Thoracic aorta (tissue), 2 donors: ENCODE data around the gene CXXC4. TPM values are rescaled to one million over a fixed set of nuclear protein-coding genes. Genes with fewer than 3 reads are reported as not detected.
A peak's percentile ranks its signal among the peaks of the same experiment; 100 is the strongest.

Source experiments
- ATAC-seq: fragments of 150-250 bp; one replicate; pipeline ENCODE4 v1.8.0; 2017; ENCODE audit warnings: low read depth; ENCODE audit not compliant: insufficient number of reproducible peaks, low FRiP score
- DNase-seq: peaks from one replicate; pipeline ENCODE4 v3.0.0-alpha.2; 2020; ENCODE audit warnings: low spot score
- H3K27ac ChIP-seq, 2 donors: fragments of 200-600 bp; sonication (generic); 1 replicate in 1 of 2; 2 replicates in 1 of 2; pipeline ENCODE4 v1.5.1; 2016; ENCODE audit warnings: mild to moderate bottlenecking in 2 of 2, moderate library complexity in 2 of 2
- H3K27me3 ChIP-seq: fragments of 200-600 bp; sonication (generic); replicated peaks from 2 replicates; pipeline ENCODE4 v1.6.0; 2016; ENCODE audit warnings: mild to moderate bottlenecking; ENCODE audit not compliant: insufficient read depth
- H3K36me3 ChIP-seq: fragments of 200-600 bp; sonication (generic); one replicate; pipeline ENCODE4 v1.5.1; 2016
- H3K4me1 ChIP-seq, 2 donors: fragments of 200-600 bp; sonication (generic); 1 replicate in 1 of 2; 2 replicates in 1 of 2; pipeline versions ENCODE4 v1.5.1 to v1.6.0; 2016; ENCODE audit warnings: low read depth in 2 of 2, mild to moderate bottlenecking in 1 of 2; ENCODE audit not compliant: control insufficient read depth in 1 of 2
- H3K4me3 ChIP-seq: fragments of 200-600 bp; sonication (generic); 2 replicates; pipeline ENCODE4 v1.5.1; 2016; ENCODE audit warnings: mild to moderate bottlenecking
- H3K9me3 ChIP-seq: fragments of 200-600 bp; sonication (generic); 2 replicates; pipeline ENCODE4 v1.5.1; 2016
- total RNA-seq, 2 donors: library from RNA; depleted of rRNA; stranded (reverse); fragments of >200 nt; gene quantifications; one replicate each; pipeline versions ENCODE4 v1.1.0 to v1.2.3, GENCODE V29; 2016
- TF ChIP-seq, protein P1 (sequence below): fragments of 200-600 bp; sonication (generic); IDR thresholded peaks from one replicate; pipeline ENCODE4 v1.5.1; 2019; ENCODE audit warnings: antibody characterized with exemption

CXXC4 gene
- total RNA-seq, 2 donors from 2014 or later, result 1.2 to 2.5 TPM

- peak overlapping the region; percentile 58 to 66 for H3K27ac ChIP-seq
- no peak for ATAC-seq
- H3K4me3 ChIP-seq, result peak overlapping the region; percentile 84
- H3K36me3 ChIP-seq, result no peaks in the 10 kb centered on the region
- H3K9me3 ChIP-seq, result no peaks in the 10 kb centered on the region
- H3K27me3 ChIP-seq, result no peaks in the 10 kb centered on the region
- DNase-seq, result no peak
- peaks cover 0 to 5% of the 10 kb centered on the region in 2 donors for H3K4me1 ChIP-seq
- TF ChIP-seq, protein P1, sequence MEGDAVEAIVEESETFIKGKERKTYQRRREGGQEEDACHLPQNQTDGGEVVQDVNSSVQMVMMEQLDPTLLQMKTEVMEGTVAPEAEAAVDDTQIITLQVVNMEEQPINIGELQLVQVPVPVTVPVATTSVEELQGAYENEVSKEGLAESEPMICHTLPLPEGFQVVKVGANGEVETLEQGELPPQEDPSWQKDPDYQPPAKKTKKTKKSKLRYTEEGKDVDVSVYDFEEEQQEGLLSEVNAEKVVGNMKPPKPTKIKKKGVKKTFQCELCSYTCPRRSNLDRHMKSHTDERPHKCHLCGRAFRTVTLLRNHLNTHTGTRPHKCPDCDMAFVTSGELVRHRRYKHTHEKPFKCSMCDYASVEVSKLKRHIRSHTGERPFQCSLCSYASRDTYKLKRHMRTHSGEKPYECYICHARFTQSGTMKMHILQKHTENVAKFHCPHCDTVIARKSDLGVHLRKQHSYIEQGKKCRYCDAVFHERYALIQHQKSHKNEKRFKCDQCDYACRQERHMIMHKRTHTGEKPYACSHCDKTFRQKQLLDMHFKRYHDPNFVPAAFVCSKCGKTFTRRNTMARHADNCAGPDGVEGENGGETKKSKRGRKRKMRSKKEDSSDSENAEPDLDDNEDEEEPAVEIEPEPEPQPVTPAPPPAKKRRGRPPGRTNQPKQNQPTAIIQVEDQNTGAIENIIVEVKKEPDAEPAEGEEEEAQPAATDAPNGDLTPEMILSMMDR, result no peak
These were observed 509 bp downstream of the CXXC4 start for GRCh38 chr4:104494185-104494584.

DNA sequence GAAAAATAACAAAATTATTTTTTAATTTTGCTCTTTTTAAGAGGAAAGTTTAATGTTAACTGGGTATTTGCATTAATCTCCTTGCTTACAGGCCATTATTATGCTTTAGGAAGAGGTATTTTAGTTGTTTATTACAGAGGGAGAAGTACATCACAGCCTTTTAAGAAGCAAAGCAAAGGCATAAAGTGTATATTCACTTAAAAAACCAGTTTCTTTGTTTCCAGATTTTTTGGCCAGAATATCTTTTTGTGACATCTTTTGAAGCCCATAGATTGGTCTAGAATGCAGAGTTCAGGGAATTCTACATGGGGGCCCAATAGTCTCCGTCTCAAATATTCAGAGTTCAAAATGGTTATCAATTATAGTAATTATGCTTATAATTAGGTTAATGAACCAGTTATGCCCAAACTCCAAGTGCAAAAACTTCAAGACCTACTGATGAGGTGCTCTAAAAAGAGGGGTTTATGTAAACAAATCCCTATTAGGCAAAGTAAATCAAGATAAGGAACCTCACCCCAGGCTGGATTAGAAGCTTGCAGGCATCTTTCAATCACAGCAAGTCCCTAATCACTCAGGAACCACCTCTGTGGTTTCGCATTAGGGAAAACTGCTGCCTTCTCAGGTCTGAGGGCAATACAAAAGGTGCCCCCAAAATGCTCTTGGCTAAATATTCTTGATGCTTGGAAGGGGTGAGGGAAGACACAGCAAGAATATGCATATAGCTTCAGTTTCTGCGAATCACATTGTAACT is 1.4 kb downstream of the CXXC4 start:
- TF ChIP-seq, protein P1, result no peak
- Histone ChIP-seq H3K4me3 (no peak overlapping the region), H3K36me3 (no peaks in the 10 kb centered on the region), H3K4me1 (peaks cover 0 to 5% of the 10 kb centered on the region in 2 donors), H3K9me3 (no peaks in the 10 kb centered on the region), H3K27ac (peak overlapping the region; percentile 58), H3K27me3 (no peaks in the 10 kb centered on the region)
- ATAC-seq, result no peak
- no peak for DNase-seq

- H3K27ac ChIP-seq, result peak overlapping the region; percentile 58
- no peak for ATAC-seq
These were observed 2.4 kb downstream of the CXXC4 start for GRCh38 chr4:104492183-104492771.

DNA sequence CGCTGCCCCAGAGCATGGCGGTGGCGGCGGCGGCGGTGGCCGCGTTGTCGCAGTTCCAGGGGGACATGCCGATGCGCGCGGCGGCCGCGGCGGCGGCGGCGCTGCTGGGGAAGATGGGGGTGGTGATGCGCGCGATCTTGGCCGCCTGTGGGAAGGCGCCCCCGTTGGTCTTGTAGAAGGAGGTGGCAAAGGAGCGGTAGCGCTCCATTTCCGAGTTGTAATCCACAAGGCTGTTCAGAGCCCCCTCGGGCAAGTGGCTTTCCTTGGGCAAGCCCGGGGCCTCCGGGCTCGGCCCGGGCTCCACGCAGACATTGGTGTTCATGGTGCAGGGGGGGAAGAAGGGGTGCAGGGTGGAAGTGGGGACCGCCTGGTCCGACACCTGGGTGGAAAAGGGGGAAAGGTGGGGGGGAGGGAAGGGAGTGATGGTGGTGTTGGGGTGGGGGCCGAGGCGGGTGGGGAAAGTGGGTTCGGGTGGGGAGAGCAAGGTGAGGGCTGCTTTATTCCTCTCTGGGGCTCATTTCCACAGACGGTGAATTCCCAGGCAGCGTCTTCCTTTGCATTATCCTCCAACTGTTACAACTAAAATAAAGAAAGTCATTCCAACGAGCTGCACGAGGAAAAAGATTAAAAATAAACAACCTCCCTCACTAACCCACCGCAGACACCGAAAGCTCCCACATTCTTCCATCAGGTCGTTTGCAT is 3.1 kb downstream of the CXXC4 start:
- no peak for DNase-seq
- peaks cover 0 to 5% of the 10 kb centered on the region in 2 donors for H3K4me1 ChIP-seq
- H3K27ac ChIP-seq, result peak overlapping the region; percentile 75 to 79
- H3K4me3 ChIP-seq, result peak overlapping the region; percentile 90
- peak; percentile 3 for ATAC-seq
- TF ChIP-seq, protein P1, result no peak
- H3K27me3 ChIP-seq, result no peaks in the 10 kb centered on the region
- H3K36me3 ChIP-seq, result no peaks in the 10 kb centered on the region
- H3K9me3 ChIP-seq, result no peaks in the 10 kb centered on the region

More at GRCh38 chr4:104492183-104492771, 2.4 kb downstream of the CXXC4 start:
- TF ChIP-seq, protein P1, result no peak
- no peak for DNase-seq
- Histone ChIP-seq H3K4me1 (peaks cover 0 to 5% of the 10 kb centered on the region in 2 donors), H3K9me3 (no peaks in the 10 kb centered on the region), H3K27me3 (no peaks in the 10 kb centered on the region), H3K36me3 (no peaks in the 10 kb centered on the region), H3K4me3 (peak overlapping the region; percentile 90)
